Activated T-cell treated with anti-CD3 and anti-CD28 coated beads for 1 hour (primary cell): ENCODE measurements around the gene CSRP3.

Source experiments
- DNase-seq: peaks from one replicate; pipeline ENCODE4 v3.0.0-alpha.2; 2020; ENCODE audit warnings: low read depth

The CSRP3 gene

GRCh38 chr11:19225581-19225980 lies 23.8 kb upstream of the CSRP3 start:
- no peak for DNase-seq

GRCh38 chr11:19225123-19225522 lies 23.3 kb upstream of the CSRP3 start:
- no peak for DNase-seq

GRCh38 chr11:19220903-19221724 lies 19.3 kb upstream of the CSRP3 start:
- DNase-seq = no peak

GRCh38 chr11:19218786-19219460 lies 17.1 kb upstream of the CSRP3 start:
- no peak for DNase-seq

GRCh38 chr11:19218216-19218615 lies 16.4 kb upstream of the CSRP3 start:
- no peak for DNase-seq

- no peak for DNase-seq
These were observed 15.1 kb upstream of the CSRP3 start for GRCh38 chr11:19216709-19217374.

- no peak for DNase-seq
These were observed 14.2 kb upstream of the CSRP3 start for GRCh38 chr11:19216021-19216420.

GRCh38 chr11:19209617-19210370 lies 8.0 kb upstream of the CSRP3 start:
- DNase-seq = no peak

- DNase-seq = no peak
These were observed 7.3 kb upstream of the CSRP3 start for GRCh38 chr11:19208959-19209546.

GRCh38 chr11:19208181-19208580 lies 6.4 kb upstream of the CSRP3 start:
- no peak for DNase-seq

- DNase-seq = no peak
These were observed 3.1 kb upstream of the CSRP3 start for GRCh38 chr11:19204836-19205235.

GRCh38 chr11:19200410-19201201 lies 1.2 kb downstream of the CSRP3 start:
- no peak for DNase-seq

GRCh38 chr11:19199771-19200170 lies 2.0 kb downstream of the CSRP3 start:
- no peak for DNase-seq

- DNase-seq = no peak
These were observed 2.7 kb downstream of the CSRP3 start for GRCh38 chr11:19199048-19199447.

GRCh38 chr11:19196432-19196831 lies 5.4 kb downstream of the CSRP3 start:
- no peak for DNase-seq

- no peak for DNase-seq
These were observed 7.0 kb downstream of the CSRP3 start for GRCh38 chr11:19194620-19195308.

GRCh38 chr11:19193916-19194315 lies 7.9 kb downstream of the CSRP3 start:
- DNase-seq = no peak

- DNase-seq = no peak
These were observed 10.1 kb downstream of the CSRP3 start for GRCh38 chr11:19191530-19192169.

- DNase-seq = no peak
These were observed 13.9 kb downstream of the CSRP3 start for GRCh38 chr11:19187833-19188258.
